HL-60 (cell line): ENCODE results near the gene DNAH14.

ENCODE experiments used
- CTCF ChIP-seq: IDR thresholded peaks from one replicate; pipeline ENCODE4 v1.5.1; 2011; ENCODE audit warnings: low read length, control low read depth, inconsistent platforms; ENCODE audit not compliant: insufficient read depth
- POLR2AphosphoS5 ChIP-seq: IDR thresholded peaks from 2 replicates; pipeline ENCODE4 v1.6.1; 2012; ENCODE audit warnings: low read depth
- REST ChIP-seq: IDR thresholded peaks from 2 replicates; pipeline ENCODE4 v1.6.1; 2012; ENCODE audit warnings: low read depth; ENCODE audit not compliant: insufficient replicate concordance

- TF ChIP-seq CTCF (no peak), POLR2AphosphoS5 (no peak), REST (no peak)
These were observed 68.7 kb downstream of the DNAH14 start for GRCh38 chr1:224998185-224998584.
